Measurements from ENCODE around the gene VMO1. TPM values are rescaled to one million over a fixed set of nuclear protein-coding genes. Genes with fewer than 3 reads are reported as not detected.

The VMO1 gene
- total and polyA plus RNA-seq, 9 of the 15 experiments (the other 6 are each of a cell fraction or from before 2014, with no cell fraction given) = 0.31 TPM; not detected in 8

DNA sequence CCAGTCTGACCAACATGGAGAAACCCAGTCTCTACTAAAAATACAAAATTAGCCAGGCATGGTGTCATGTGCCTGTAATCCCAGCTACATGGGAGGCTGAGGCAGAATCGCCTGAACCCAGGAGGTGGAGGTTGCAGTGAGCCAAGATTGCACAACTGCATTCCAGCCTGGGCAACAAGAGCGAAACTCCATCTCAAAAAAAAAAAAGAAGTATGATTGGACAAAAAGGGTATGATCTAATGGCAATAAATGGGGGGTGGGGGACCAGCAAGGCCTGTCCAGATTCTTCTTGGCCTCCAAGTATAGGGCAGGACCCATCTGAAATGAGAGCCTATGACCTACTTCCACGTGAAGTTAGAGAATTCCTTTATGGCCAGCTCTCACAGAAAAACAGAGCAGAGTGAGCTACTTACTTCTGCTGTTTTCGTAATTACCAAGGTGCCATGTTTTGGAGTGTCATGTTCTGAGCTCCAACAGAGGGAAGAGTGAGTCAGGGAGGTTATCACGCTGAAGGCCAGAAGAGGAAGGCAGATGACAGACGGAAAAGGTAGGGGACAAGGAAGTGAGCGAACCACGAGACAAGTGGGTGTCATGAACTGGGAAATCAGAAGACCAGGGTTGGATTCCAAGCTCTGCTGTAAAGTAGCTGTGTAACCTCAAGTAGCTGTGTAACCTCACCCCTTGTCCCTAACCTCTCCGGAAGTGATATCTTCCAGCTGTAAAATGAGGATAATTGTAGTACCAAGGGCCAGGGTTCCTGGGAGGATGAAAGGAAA is 50.1 kb downstream of the VMO1 start (continued):
- no peak for TF ChIP-seq FOXP4 (CRISPR knock-in tag; IDR thresholded peaks at IDR 0.05; ENCODE audit: borderline replicate concordance)
- TF ChIP-seq SRSF9 (IDR thresholded peaks at IDR 0.05; ENCODE audit: borderline replicate concordance, low read depth, low read length) = no peak
- no peak for TF ChIP-seq XRCC4 (IDR thresholded peaks at IDR 0.05; ENCODE audit: extremely low read depth, insufficient read depth, insufficient read length)
- no peak for TF ChIP-seq DDX20 (tag; IDR thresholded peaks at IDR 0.05; ENCODE audit: low read depth)
- 0 out of 2 replicates have a peak, but pooled peaks have one; percentile 29 for TF ChIP-seq ARID1B (IDR thresholded peaks at IDR 0.05)
- no peak for TF ChIP-seq RAD51 (IDR thresholded peaks at IDR 0.05; ENCODE audit: borderline replicate concordance, low read depth)
- peak; percentile 35; the same call in 1 of the 2 replicates for TF ChIP-seq CEBPB (tag; IDR thresholded peaks at IDR 0.05)
- TF ChIP-seq ZNF124 (CRISPR knock-in tag; IDR thresholded peaks at IDR 0.05) = no peak
- peak in 1 of 2 experiments; percentile 71; a peak in 2 of 4 replicates for TF ChIP-seq HDAC1 (IDR thresholded peaks at IDR 0.05)
- TF ChIP-seq ZNF384 (IDR thresholded peaks at IDR 0.05; ENCODE audit: low read depth, low read length) = no peak
- no peak for TF ChIP-seq ZNF785 (CRISPR knock-in tag; IDR thresholded peaks at IDR 0.05)
- no peak for TF ChIP-seq NFXL1 (CRISPR knock-in tag; IDR thresholded peaks at IDR 0.05)
- TF ChIP-seq ZNF57 (CRISPR knock-in tag; IDR thresholded peaks at IDR 0.05) = no peak
- TF ChIP-seq BHLHE40 (IDR thresholded peaks at IDR 0.05; ENCODE audit: low read length) = peak; percentile 10; the same call in 1 of the 2 replicates
- TF ChIP-seq SNIP1 (IDR thresholded peaks at IDR 0.05; ENCODE audit: low read depth) = no peak
- TF ChIP-seq, protein P1, sequence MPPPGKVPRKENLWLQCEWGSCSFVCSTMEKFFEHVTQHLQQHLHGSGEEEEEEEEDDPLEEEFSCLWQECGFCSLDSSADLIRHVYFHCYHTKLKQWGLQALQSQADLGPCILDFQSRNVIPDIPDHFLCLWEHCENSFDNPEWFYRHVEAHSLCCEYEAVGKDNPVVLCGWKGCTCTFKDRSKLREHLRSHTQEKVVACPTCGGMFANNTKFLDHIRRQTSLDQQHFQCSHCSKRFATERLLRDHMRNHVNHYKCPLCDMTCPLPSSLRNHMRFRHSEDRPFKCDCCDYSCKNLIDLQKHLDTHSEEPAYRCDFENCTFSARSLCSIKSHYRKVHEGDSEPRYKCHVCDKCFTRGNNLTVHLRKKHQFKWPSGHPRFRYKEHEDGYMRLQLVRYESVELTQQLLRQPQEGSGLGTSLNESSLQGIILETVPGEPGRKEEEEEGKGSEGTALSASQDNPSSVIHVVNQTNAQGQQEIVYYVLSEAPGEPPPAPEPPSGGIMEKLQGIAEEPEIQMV (tag; conservative IDR thresholded peaks at IDR 0.05; ENCODE audit: low read depth) = no peak
- 0 out of 2 replicates have a peak, but pooled peaks have one; percentile 36 for TF ChIP-seq SMARCA4 (IDR thresholded peaks at IDR 0.05)
- TF ChIP-seq RFX5 (IDR thresholded peaks at IDR 0.05; ENCODE audit: low read depth, low read length) = no peak
- TF ChIP-seq, protein P2, sequence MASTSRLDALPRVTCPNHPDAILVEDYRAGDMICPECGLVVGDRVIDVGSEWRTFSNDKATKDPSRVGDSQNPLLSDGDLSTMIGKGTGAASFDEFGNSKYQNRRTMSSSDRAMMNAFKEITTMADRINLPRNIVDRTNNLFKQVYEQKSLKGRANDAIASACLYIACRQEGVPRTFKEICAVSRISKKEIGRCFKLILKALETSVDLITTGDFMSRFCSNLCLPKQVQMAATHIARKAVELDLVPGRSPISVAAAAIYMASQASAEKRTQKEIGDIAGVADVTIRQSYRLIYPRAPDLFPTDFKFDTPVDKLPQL (IDR thresholded peaks at IDR 0.05; ENCODE audit: extremely low read depth, insufficient read length) = no peak
- peak; percentile 25; the same call in 1 of the 2 replicates for TF ChIP-seq JUND (IDR thresholded peaks at IDR 0.05; ENCODE audit: borderline replicate concordance, low read depth, low read length)
- 0 out of 3 replicates have a peak, but pooled peaks have one; percentile 11 for TF ChIP-seq JUND (tag; IDR thresholded peaks at IDR 0.05; ENCODE audit: borderline replicate concordance, low read depth, low read length)
- TF ChIP-seq RBM39 (optimal IDR thresholded peaks at IDR 0.05; ENCODE audit: low read depth, low read length) = no peak
- no peak for TF ChIP-seq EP300 (IDR thresholded peaks at IDR 0.05; ENCODE audit: low read length)
- no peak for TF ChIP-seq POLR2G (IDR thresholded peaks at IDR 0.05; ENCODE audit: low read depth, low read length)
- TF ChIP-seq ZC3H4 (CRISPR knock-in tag; IDR thresholded peaks at IDR 0.05; ENCODE audit: borderline replicate concordance) = no peak
- TF ChIP-seq POLR3A (IDR thresholded peaks at IDR 0.05; ENCODE audit: borderline replicate concordance, extremely low read depth, insufficient read depth, insufficient read length) = no peak
